ENCODE data around the gene LRRC9.
"Not testable (repeated sequence)": the region's sequence is repeated elsewhere in the genome, so short reads cannot be mapped to it uniquely, and the experiment has no call there.

The LRRC9 gene

GRCh38 chr14:59959668-59960067, 39.7 kb downstream of the LRRC9 start:
- DNase-seq: no peak

- DNase-seq: no peak
Measured at GRCh38 chr14:59961518-59962062, 41.6 kb downstream of the LRRC9 start.

DNA sequence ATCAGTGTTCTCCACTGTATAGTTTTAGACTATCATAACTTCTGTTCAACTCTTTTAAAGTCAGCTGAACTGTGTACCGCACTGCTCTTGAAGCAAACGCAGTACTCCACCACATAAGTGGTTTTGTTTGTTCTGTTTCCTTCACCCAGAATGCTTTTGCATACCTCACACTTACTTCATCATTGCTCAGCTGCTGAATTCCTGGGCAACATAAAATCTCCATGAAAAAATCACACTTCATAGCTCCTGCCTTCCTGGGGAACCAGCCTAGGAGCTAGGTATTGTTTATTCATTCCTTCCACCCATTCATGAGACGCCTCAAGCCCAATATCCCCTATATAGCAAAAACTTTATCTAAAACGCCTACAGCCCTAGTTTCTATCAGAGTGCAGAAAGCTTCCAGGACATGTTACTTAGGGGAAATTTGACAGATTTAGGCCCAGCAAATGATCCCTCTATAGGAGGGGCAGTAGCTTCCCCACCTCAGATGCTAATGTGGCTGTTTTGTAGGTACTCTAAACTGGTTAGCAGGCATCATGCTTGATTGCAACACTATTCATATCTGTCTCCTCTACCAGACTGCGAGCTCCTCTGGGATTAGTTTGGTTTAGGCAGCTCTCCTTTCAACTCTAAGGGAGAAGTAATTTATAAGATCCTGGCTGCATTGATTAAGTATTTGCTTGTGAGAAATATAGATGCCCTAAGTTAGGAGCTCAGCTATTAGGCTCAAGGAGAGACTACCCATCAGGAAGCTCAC, 44.5 kb downstream of the LRRC9 start:
- DNase-seq: no peak

DNA sequence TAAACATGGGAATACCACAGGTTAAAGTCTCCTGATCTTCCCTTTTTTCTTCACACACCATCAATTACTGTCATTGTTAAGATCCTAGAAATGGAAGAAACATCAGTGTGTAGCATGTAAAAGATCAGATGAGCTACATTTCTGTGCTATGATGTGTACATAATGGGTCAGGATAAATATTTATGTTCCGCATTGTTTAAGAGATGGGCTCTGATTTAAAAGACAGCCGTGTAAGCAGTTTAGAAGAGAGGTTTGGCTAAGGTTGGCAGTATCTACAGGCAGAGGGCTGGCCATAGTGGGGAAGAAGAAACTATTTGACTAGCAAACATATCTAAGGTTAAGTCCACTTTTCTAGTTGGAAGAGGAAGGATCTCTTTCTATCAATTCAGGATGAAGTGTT, 49.4 kb downstream of the LRRC9 start:
- DNase-seq: no peak

- no peak for DNase-seq
Measured at GRCh38 chr14:59981564-59981963, 61.6 kb downstream of the LRRC9 start.

DNA sequence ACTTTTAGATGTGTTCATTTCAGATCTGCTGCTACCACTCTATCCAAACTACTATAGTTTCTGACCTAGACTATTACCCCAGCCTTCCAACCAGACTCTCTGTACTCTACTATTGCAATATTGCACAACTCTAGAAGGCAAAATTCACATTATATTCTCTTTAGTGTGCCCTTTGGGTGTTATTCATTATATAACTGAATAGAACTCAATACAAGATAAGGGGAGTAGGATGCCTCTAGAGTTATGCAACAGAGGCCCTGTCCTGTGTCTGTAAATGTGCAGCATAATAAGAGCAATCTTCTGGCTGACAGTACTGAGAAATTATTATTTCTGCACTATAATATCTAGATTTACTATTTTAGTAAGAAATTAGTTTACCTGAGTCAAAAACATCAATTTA, 63.1 kb downstream of the LRRC9 start:
- DNase-seq: no peak

DNA sequence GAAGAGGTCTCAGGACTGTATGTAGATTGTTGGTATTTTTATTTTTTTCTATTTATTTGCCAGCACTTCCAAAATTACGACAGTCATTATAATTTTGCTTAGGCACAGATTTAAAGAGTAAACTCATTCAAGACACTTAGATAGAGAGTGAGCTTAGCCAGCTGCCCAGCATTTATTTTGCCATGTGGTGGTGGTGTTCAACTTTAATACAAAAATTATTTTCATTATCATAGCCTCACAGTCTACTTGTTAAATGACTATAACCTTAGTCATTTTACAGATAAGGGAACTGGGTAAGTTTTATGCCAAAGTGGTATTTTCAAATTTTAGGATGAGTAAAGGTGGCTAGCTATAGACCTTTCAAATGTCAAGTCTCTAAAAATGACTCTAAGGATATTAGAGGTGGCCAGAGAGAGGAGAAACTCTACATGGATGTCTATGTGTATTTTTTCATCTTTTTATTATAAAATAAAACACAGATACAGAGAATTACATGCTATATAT, 66.7 kb downstream of the LRRC9 start:
- no peak for DNase-seq

- no peak for DNase-seq
Measured at GRCh38 chr14:59997449-59997848, 77.5 kb downstream of the LRRC9 start.

- no peak for DNase-seq
Measured at GRCh38 chr14:59997966-59998365, 78.0 kb downstream of the LRRC9 start.

- no peak for DNase-seq
Measured at GRCh38 chr14:59998564-59998963, 78.6 kb downstream of the LRRC9 start.

- DNase-seq: no peak
Measured at GRCh38 chr14:60002819-60003492, 83.0 kb downstream of the LRRC9 start.

DNA sequence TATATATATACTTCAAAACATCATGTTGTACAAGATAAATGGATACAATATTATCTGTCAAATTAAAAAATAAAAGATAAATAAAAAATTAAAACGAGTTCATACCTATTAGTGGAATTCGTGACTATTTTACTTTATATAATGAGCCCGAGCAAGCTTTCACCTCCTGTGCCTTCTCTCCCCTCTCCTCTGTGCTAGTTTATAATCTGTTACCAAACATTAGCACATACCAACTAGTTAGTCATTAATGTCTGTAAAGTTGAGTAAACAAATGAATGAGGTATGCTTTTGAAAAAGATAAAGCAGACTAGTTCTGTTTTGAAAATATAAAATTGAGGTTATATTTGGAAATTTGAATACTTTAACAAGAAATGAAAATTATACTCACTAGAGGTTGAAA, 84.0 kb downstream of the LRRC9 start:
- no peak for DNase-seq

DNA sequence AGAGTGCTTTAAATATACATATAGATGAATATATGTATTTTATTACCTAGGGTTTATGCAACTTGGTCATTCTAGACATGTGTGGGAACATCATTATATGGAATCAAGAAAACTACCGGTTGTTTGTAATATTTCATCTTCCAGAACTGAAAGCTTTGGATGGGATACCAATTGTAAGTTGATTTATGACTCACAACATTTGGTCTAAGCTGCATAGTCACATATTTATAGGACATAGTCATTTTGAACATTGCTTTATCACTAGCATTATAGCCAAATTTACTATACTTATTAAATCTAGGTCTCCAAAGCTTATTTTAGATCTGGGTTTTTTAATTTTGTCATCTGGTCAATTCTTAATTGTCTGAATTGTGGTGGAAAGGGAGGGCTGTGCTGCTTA, 88.1 kb downstream of the LRRC9 start:
- no peak for DNase-seq

DNA sequence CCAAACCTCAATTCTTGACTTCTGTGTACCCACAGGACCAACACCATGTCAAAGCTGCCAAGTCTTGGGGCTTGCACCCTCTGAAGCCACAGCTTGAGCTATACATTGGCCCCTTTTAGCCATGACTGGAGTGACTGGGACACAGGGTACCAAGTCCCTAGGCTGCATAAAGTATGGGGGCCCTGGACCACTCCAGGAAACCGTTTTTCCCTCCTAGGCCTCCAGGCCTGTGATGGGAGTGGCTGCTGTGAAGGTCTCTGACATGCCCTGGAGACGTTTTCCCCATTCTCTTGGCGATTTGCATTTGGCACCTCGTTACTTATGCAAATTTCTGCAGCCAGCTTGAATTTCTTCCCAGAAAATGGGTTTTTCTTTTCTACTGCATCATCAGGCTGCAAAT, 90.3 kb downstream of the LRRC9 start:
- DNase-seq: not testable (repeated sequence)

GRCh38 chr14:60014402-60014801, 94.5 kb downstream of the LRRC9 start:
- DNase-seq: no peak

DNA sequence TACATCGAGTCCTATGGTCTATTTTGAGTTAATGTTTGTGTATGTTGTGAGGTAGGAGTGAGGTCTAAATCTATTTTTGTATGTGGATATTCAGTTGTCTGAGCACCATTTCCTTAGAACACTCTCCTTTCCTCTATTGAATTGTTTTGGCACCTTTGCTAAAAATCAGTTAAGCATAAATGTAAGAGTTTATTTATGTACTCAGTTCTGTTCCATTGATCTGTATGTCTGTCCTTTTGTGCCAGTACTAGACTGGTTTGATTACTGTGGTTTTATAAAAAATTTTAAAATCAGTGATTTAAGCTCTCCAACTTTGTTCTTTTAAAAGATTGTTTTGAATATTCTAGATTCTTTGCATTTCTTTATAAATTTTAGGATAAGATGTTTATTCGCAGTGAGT, 101.7 kb downstream of the LRRC9 start:
- no peak for DNase-seq

GRCh38 chr14:60025571-60025970, 105.6 kb downstream of the LRRC9 start:
- no peak for DNase-seq

- DNase-seq: no peak
Measured at GRCh38 chr14:60035177-60035576, 115.2 kb downstream of the LRRC9 start.

GRCh38 chr14:60047976-60048375, 128.0 kb downstream of the LRRC9 start:
- not testable (repeated sequence) for DNase-seq

- no peak for DNase-seq
Measured at GRCh38 chr14:60051721-60052221, 131.8 kb downstream of the LRRC9 start.

DNA sequence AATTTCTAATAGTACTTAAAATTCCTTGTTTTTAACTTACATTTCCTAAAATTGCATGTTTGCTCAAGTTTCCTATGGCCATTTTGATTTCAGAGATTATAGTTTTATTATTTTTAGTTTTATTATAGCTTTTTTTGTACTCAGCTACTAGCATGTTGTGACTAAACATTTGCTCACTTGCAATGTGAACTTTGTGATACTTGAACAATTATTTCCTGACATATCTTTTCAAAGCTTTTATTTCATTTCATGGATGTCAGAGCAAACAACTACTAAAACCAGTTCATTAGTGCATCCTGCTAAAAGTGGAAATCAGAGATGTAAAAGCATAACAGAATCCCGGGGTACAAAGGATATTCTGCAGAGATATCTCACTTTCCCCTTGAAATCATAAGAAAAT, 138.1 kb downstream of the LRRC9 start:
- DNase-seq: no peak

- no peak for DNase-seq
Measured at GRCh38 chr14:60061371-60061770, 141.4 kb downstream of the LRRC9 start.

GRCh38 chr14:60064491-60065072, 144.6 kb downstream of the LRRC9 start:
- no peak for DNase-seq

- DNase-seq: no peak
Measured at GRCh38 chr14:60067882-60068281, 147.9 kb downstream of the LRRC9 start.

Data from NCI-H187 (cell line).